Measurements from ENCODE around the gene TNFSF9. TPM values are rescaled to one million over a fixed set of nuclear protein-coding genes. Genes with fewer than 3 reads are reported as not detected.

The TNFSF9 gene
- total RNA-seq, 1 donor from 2014 or later = 0.76 TPM

DNA sequence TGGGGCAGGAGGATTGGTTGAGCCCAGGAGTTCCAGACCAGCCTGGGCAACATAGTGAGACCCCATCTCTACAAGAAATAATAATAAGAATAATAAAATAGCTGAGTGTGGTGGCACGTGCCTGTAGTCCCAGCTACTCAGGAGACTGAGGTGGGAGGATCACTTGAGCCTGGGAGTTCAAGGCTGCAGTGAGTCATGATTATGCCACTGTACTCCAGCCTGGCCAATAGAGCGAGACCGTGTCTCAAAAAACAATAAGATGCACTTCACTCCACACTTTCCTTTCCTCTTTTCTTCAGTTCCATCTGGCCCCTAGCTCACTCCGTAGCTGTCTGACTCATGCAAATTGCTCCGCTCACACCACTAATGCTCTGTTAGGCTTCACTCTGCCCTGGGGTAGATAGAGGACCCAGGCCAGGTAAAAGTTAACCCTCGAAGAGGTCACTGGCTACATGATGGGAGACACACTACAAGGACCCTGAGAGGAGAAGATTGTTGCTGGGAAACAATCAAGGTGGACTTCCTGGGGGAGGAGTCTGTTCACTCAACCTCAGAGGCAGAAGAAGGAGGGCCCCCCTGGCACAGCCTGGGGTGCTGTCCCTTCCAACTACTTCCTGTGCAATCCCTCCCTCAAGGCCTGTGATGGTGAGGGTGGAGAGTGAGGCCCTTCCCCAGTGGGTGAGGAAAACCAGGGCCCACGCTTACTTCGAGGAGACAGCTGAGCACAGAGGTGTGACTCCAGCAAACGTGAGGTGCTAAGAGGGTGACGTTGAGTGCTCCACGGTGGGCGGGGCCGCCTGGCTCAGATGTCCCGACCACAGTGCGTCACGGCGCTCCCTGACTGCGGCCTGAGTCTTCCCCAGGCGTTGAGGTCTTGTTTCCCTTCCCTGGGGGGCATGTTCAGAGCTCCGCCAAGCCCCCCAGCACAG lies 8.8 kb upstream of the TNFSF9 start:
- H3K36me3 Mint-ChIP-seq = no peaks in the 10 kb centered on the region
- H3K27ac Mint-ChIP-seq = no peak overlapping the region
- H3K9me3 Mint-ChIP-seq = no peaks in the 10 kb centered on the region
- TF ChIP-seq, protein P1, sequence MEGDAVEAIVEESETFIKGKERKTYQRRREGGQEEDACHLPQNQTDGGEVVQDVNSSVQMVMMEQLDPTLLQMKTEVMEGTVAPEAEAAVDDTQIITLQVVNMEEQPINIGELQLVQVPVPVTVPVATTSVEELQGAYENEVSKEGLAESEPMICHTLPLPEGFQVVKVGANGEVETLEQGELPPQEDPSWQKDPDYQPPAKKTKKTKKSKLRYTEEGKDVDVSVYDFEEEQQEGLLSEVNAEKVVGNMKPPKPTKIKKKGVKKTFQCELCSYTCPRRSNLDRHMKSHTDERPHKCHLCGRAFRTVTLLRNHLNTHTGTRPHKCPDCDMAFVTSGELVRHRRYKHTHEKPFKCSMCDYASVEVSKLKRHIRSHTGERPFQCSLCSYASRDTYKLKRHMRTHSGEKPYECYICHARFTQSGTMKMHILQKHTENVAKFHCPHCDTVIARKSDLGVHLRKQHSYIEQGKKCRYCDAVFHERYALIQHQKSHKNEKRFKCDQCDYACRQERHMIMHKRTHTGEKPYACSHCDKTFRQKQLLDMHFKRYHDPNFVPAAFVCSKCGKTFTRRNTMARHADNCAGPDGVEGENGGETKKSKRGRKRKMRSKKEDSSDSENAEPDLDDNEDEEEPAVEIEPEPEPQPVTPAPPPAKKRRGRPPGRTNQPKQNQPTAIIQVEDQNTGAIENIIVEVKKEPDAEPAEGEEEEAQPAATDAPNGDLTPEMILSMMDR (IDR thresholded peaks at IDR 0.05; ENCODE audit: unreplicated experiment) = no peak
- no peak overlapping the region for H3K4me3 Mint-ChIP-seq
- H3K4me1 Mint-ChIP-seq = peaks cover 3% of the 10 kb centered on the region
- DNase-seq (ENCODE audit: low spot score in 2 of 2, unreplicated experiment in 2 of 2) = no peak
- peaks cover 20% of the 10 kb centered on the region for H3K27me3 Mint-ChIP-seq (ENCODE audit: low read depth)

DNA sequence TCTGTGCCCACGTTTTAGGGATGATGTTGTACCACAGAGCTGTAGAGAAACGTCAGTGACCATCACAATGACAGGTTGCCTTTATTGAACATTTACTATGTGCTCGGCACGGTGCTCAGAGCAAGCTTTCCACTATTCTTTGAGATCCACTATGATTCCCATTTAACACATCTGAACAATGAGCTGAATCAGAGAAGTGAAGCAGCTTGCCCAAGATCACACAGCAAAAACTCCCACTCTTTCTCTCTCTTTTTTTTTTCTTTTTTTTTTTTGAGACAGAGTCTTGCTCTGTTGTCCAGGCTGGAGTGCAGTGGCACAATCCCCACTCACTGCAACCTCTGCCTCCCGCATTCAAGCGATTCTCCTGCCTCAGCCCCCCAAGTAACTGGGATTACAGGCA lies 8.1 kb upstream of the TNFSF9 start:
- Mint-ChIP-seq H3K27me3 (ENCODE audit: low read depth) (peaks cover 17% of the 10 kb centered on the region), H3K9me3 (no peaks in the 10 kb centered on the region)

DNA sequence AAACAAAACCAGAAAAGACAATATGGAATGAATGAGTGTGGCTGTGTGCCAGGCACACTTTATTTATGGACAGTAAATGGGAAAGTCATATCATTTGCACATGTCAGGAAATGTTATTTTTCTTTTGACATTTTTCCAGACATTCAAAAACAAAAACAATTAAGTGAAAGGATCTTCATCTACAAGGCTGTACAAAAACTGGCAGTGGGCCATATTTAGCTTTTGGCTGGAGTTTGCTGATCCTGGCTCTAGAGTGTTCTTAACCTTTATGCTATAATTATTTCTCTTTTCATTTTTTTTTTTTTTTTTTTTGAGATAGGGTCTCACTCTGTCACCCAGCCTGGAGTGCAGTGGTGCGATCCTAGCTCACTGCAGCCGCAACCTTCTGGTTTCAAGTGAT lies 6.5 kb upstream of the TNFSF9 start:
- TF ChIP-seq, protein P1 (IDR thresholded peaks at IDR 0.05; ENCODE audit: unreplicated experiment) = no peak

More for the DNA sequence above, 8.1 kb upstream of the TNFSF9 start:
- Mint-ChIP-seq H3K4me1 (no peaks in the 10 kb centered on the region), H3K27ac (no peak overlapping the region), H3K36me3 (no peaks in the 10 kb centered on the region), H3K4me3 (no peak overlapping the region)
- TF ChIP-seq, protein P1 (IDR thresholded peaks at IDR 0.05; ENCODE audit: unreplicated experiment) = no peak
- DNase-seq (ENCODE audit: low spot score in 2 of 2, unreplicated experiment in 2 of 2) = no peak

GRCh38 chr19:6527893-6528543 lies 2.8 kb upstream of the TNFSF9 start:
- TF ChIP-seq, protein P1 (IDR thresholded peaks at IDR 0.05; ENCODE audit: unreplicated experiment) = no peak
- no peaks in the 10 kb centered on the region for H3K36me3 Mint-ChIP-seq
- no peak for DNase-seq (ENCODE audit: low spot score in 2 of 2, unreplicated experiment in 2 of 2)
- no peak overlapping the region for H3K27ac Mint-ChIP-seq
- peaks cover 18% of the 10 kb centered on the region for H3K4me1 Mint-ChIP-seq
- no peak overlapping the region for H3K4me3 Mint-ChIP-seq
- peaks cover 39% of the 10 kb centered on the region for H3K27me3 Mint-ChIP-seq (ENCODE audit: low read depth)
- H3K9me3 Mint-ChIP-seq = no peaks in the 10 kb centered on the region

More for the DNA sequence above, 6.5 kb upstream of the TNFSF9 start:
- Mint-ChIP-seq H3K27me3 (ENCODE audit: low read depth) (peaks cover 9% of the 10 kb centered on the region), H3K4me3 (no peak overlapping the region), H3K4me1 (peaks cover under 1% of the 10 kb centered on the region), H3K36me3 (no peaks in the 10 kb centered on the region), H3K9me3 (no peaks in the 10 kb centered on the region), H3K27ac (no peak overlapping the region)
- no peak for DNase-seq (ENCODE audit: low spot score in 2 of 2, unreplicated experiment in 2 of 2)

DNA sequence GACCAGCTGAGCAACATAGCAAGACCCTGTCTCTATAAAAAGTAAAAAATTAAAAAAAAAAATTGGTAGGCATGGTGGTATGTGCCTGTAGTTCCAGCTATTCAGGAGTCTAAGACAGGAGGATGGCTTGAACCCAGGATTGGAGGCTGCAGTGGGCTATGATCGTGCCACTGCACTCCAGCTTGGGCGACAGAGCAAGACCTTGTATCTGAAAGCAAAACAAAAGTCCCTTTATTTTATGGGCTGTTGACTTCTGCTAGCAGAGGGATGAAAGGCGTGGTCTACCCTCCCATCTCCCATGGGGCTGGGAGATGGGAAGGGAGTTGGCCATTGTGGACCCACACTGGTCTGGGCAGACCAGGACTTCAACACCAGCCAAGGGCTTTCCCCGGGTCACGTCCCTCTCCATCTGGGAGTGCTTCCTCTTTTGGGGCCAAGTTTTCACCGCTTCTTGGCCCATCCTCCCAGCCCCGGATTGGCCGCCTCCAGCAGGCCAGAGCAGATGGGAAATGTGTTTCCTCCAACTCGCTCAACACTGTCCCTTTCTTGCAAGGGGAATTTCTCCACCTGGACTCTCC lies 2.2 kb upstream of the TNFSF9 start:
- DNase-seq (ENCODE audit: low spot score in 2 of 2, unreplicated experiment in 2 of 2) = no peak
- TF ChIP-seq, protein P1 (IDR thresholded peaks at IDR 0.05; ENCODE audit: unreplicated experiment) = no peak
- Mint-ChIP-seq H3K27me3 (ENCODE audit: low read depth) (peaks cover 41% of the 10 kb centered on the region), H3K4me1 (peaks cover 18% of the 10 kb centered on the region), H3K36me3 (no peaks in the 10 kb centered on the region), H3K4me3 (no peak overlapping the region), H3K9me3 (no peaks in the 10 kb centered on the region), H3K27ac (no peak overlapping the region)

Measured in mesothelial cell of epicardium (in vitro differentiated cells).